Activated T-helper 2 cell treated with anti-CD3 and anti-CD28 coated beads, Interferon-gamma antibody, Interleukin-2, Interleukin-4, amounts not matched to agents 10 μg/mL and 5 μg/mL and 100 μg/mL, durations not matched to agents 14 hours and 24 hours and 36 hours (primary cell): ENCODE results near the gene PACS2. TPM values are rescaled to one million over a fixed set of nuclear protein-coding genes. Genes with fewer than 3 reads are reported as not detected.
A peak's percentile ranks its signal among the peaks of the same experiment; 100 is the strongest.
"Not testable (repeated sequence)": the region's sequence is repeated elsewhere in the genome, so short reads cannot be mapped to it uniquely, and the experiment has no call there.

ENCODE experiments used
- DNase-seq: peaks from one replicate; pipeline ENCODE4 v3.0.0; 2021; ENCODE audit warnings: low spot score
- H3K27ac Mint-ChIP-seq: one replicate; pipeline ENCODE4 v1.8.0; 2021; ENCODE audit warnings: mixed read lengths
- H3K27me3 Mint-ChIP-seq: one replicate; pipeline ENCODE4 v1.8.0; 2021; ENCODE audit warnings: low read depth, mixed read lengths
- H3K36me3 Mint-ChIP-seq: one replicate; pipeline ENCODE4 v1.8.0; 2021; ENCODE audit warnings: low read depth, mixed read lengths
- H3K4me1 Mint-ChIP-seq: one replicate; pipeline ENCODE4 v1.8.0; 2021; ENCODE audit warnings: low read depth, mixed read lengths
- H3K4me3 Mint-ChIP-seq: one replicate; pipeline ENCODE4 v1.8.0; 2021; ENCODE audit warnings: low read depth, mild to moderate bottlenecking, moderate library complexity, mixed read lengths
- H3K9me3 Mint-ChIP-seq: one replicate; pipeline ENCODE4 v1.8.0; 2021; ENCODE audit warnings: mixed read lengths
- intact Hi-C: fragments of 100-400 bp; cut with micrococcal nuclease; formaldehyde crosslinking; loops from one replicate; pipeline ENCODE4 v1.15.1; 2023
- total RNA-seq: library from RNA; stranded (reverse); gene quantifications from 2 replicates; pipeline ENCODE4 v1.2.3, GENCODE V29; 2022

The PACS2 gene
- total RNA-seq, 1 donor from 2014 or later: 35.2 TPM

GRCh38 chr14:105280525-105280924, 34.0 kb upstream of the PACS2 start:
- Mint-ChIP-seq H3K36me3 (peaks cover 9% of the 10 kb centered on the region), H3K9me3 (no peaks in the 10 kb centered on the region), H3K4me1 (peaks cover 22% of the 10 kb centered on the region), H3K27me3 (no peaks in the 10 kb centered on the region), H3K4me3 (no peak overlapping the region), H3K27ac (no peak overlapping the region)
- intact Hi-C loops: no loop called here
- DNase-seq: no peak

GRCh38 chr14:105281371-105282097, 33.0 kb upstream of the PACS2 start:
- H3K27ac Mint-ChIP-seq: no peak overlapping the region
- H3K4me3 Mint-ChIP-seq: no peak overlapping the region
- no peaks in the 10 kb centered on the region for H3K27me3 Mint-ChIP-seq
- H3K4me1 Mint-ChIP-seq: peaks cover 22% of the 10 kb centered on the region
- intact Hi-C loops: no loop called here
- DNase-seq: no peak
- H3K9me3 Mint-ChIP-seq: no peaks in the 10 kb centered on the region
- peaks cover 9% of the 10 kb centered on the region for H3K36me3 Mint-ChIP-seq

- Mint-ChIP-seq H3K36me3 (peaks cover 9% of the 10 kb centered on the region), H3K4me1 (peaks cover 22% of the 10 kb centered on the region), H3K27me3 (no peaks in the 10 kb centered on the region), H3K9me3 (no peaks in the 10 kb centered on the region), H3K4me3 (no peak overlapping the region), H3K27ac (no peak overlapping the region)
- no peak for DNase-seq
- intact Hi-C loops: no loop called here
Measured at GRCh38 chr14:105282098-105282725, 32.3 kb upstream of the PACS2 start.

GRCh38 chr14:105283028-105283427, 31.5 kb upstream of the PACS2 start:
- H3K9me3 Mint-ChIP-seq: no peaks in the 10 kb centered on the region
- H3K36me3 Mint-ChIP-seq: peaks cover 9% of the 10 kb centered on the region
- peaks cover 22% of the 10 kb centered on the region for H3K4me1 Mint-ChIP-seq
- no peak overlapping the region for H3K27ac Mint-ChIP-seq
- no peak for DNase-seq
- H3K4me3 Mint-ChIP-seq: no peak overlapping the region
- H3K27me3 Mint-ChIP-seq: no peaks in the 10 kb centered on the region
- intact Hi-C loops: no loop called here

- intact Hi-C loops: no loop called here
- H3K27ac Mint-ChIP-seq: no peak overlapping the region
- no peaks in the 10 kb centered on the region for H3K27me3 Mint-ChIP-seq
- no peaks in the 10 kb centered on the region for H3K9me3 Mint-ChIP-seq
- H3K4me1 Mint-ChIP-seq: peaks cover 22% of the 10 kb centered on the region
- no peak overlapping the region for H3K4me3 Mint-ChIP-seq
- DNase-seq: no peak
- peaks cover 9% of the 10 kb centered on the region for H3K36me3 Mint-ChIP-seq
Measured at GRCh38 chr14:105283899-105284298, 30.6 kb upstream of the PACS2 start.

- Mint-ChIP-seq H3K4me3 (no peak overlapping the region), H3K27me3 (no peaks in the 10 kb centered on the region), H3K36me3 (peaks cover 9% of the 10 kb centered on the region), H3K4me1 (peaks cover 22% of the 10 kb centered on the region), H3K9me3 (no peaks in the 10 kb centered on the region), H3K27ac (no peak overlapping the region)
- DNase-seq: no peak
- intact Hi-C loops: no loop called here
Measured at GRCh38 chr14:105285174-105285573, 29.4 kb upstream of the PACS2 start.

- Mint-ChIP-seq H3K4me1 (peaks cover 25% of the 10 kb centered on the region), H3K27me3 (no peaks in the 10 kb centered on the region), H3K9me3 (no peaks in the 10 kb centered on the region), H3K4me3 (no peak overlapping the region), H3K27ac (no peak overlapping the region), H3K36me3 (peaks cover 7% of the 10 kb centered on the region)
- intact Hi-C loops: no loop called here
- no peak for DNase-seq
Measured at GRCh38 chr14:105286759-105287144, 27.8 kb upstream of the PACS2 start.

GRCh38 chr14:105287249-105288102, 27.1 kb upstream of the PACS2 start:
- no peaks in the 10 kb centered on the region for H3K9me3 Mint-ChIP-seq
- no peak for DNase-seq
- intact Hi-C loops: no loop called here
- H3K27me3 Mint-ChIP-seq: no peaks in the 10 kb centered on the region
- H3K4me1 Mint-ChIP-seq: peaks cover 22% of the 10 kb centered on the region
- no peak overlapping the region for H3K4me3 Mint-ChIP-seq
- peaks cover 5% of the 10 kb centered on the region for H3K36me3 Mint-ChIP-seq
- no peak overlapping the region for H3K27ac Mint-ChIP-seq

- peaks cover 29% of the 10 kb centered on the region for H3K4me1 Mint-ChIP-seq
- H3K9me3 Mint-ChIP-seq: not testable (repeated sequence)
Measured at GRCh38 chr14:105288936-105289335, 25.6 kb upstream of the PACS2 start.

GRCh38 chr14:105290621-105291346, 23.8 kb upstream of the PACS2 start:
- H3K27ac Mint-ChIP-seq: peak overlapping the region; percentile 5
- intact Hi-C loops: loop anchor here (10.0 kb wide), 1 partner anchor 226 kb away; the partner anchor contains the start of gene GPR132

More at GRCh38 chr14:105288936-105289335, 25.6 kb upstream of the PACS2 start:
- H3K36me3 Mint-ChIP-seq, intact Hi-C loops, H3K4me3 Mint-ChIP-seq, DNase-seq, H3K27me3 Mint-ChIP-seq: not testable (repeated sequence)
- peak overlapping the region; percentile 46 for H3K27ac Mint-ChIP-seq

GRCh38 chr14:105292826-105293711, 21.5 kb upstream of the PACS2 start:
- H3K36me3 Mint-ChIP-seq: peaks cover 11% of the 10 kb centered on the region
- DNase-seq: no peak
- H3K4me3 Mint-ChIP-seq: peak overlapping the region; percentile 63
- intact Hi-C loops: loop anchor here (1.0 to 10.0 kb wide), 2 partner anchors 59 to 228 kb away; partner anchors contain the start of gene GPR132
- peaks cover 31% of the 10 kb centered on the region for H3K4me1 Mint-ChIP-seq
- H3K27me3 Mint-ChIP-seq: no peaks in the 10 kb centered on the region
- peak overlapping the region; percentile 85 for H3K27ac Mint-ChIP-seq
- no peaks in the 10 kb centered on the region for H3K9me3 Mint-ChIP-seq

More at GRCh38 chr14:105290621-105291346, 23.8 kb upstream of the PACS2 start:
- Mint-ChIP-seq H3K36me3 (peaks cover 6% of the 10 kb centered on the region), H3K27me3 (no peaks in the 10 kb centered on the region), H3K9me3 (no peaks in the 10 kb centered on the region), H3K4me3 (no peak overlapping the region), H3K4me1 (peaks cover 31% of the 10 kb centered on the region)
- DNase-seq: no peak
